ENCODE measurements around the gene SMARCD2. TPM values are rescaled to one million over a fixed set of nuclear protein-coding genes. Genes with fewer than 3 reads are reported as not detected.
"Not testable (repeated sequence)": the region's sequence is repeated elsewhere in the genome, so short reads cannot be mapped to it uniquely, and the experiment has no call there.

Gene SMARCD2
- total and polyA plus RNA-seq, 4 donors = 24.4 to 52.3 (median 32.4) TPM

DNA sequence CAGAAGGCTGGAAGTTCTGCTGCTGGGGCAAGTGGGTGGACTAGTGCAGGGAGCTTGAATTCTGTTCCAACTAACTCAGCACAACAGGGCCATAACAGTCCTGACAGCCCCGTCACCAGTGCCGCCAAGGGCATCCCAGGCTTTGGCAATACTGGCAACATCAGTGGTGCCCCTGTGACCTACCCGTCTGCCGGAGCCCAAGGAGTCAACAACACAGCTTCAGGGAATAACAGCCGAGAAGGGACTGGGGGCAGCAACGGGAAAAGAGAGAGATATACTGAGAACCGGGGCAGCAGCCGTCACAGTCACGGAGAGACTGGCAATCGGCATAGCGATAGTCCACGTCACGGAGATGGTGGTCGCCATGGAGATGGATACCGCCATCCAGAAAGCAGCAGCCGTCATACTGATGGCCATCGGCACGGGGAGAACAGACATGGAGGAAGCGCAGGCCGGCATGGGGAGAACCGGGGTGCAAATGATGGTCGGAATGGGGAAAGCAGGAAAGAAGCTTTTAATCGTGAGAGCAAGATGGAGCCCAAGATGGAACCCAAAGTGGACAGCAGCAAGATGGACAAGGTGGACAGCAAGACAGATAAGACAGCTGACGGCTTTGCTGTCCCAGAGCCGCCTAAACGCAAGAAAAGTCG lies 24.6 kb downstream of the SMARCD2 start:
- Histone ChIP-seq H3K27me3 (ENCODE audit: control insufficient read depth, insufficient read depth, low read length) (no peaks in the 10 kb centered on the region), H3K4me1 (ENCODE audit: control insufficient read depth, insufficient read depth, low read length) (no peaks in the 10 kb centered on the region), H3K27ac (ENCODE audit: low read depth, low read length) (no peak overlapping the region), H3K9me3 (ENCODE audit: control insufficient read depth, insufficient read depth, low read length) (no peaks in the 10 kb centered on the region), H3K36me3 (ENCODE audit: control insufficient read depth, insufficient read depth, low read length) (peaks cover 86% of the 10 kb centered on the region), H3K4me3 (ENCODE audit: low read depth, low read length) (no peak overlapping the region)
- no peak for DNase-seq (ENCODE audit: low read depth in 4 of 6, low spot score in 6 of 6)
- 85% methylated on average over 27 of the region's 27 CpGs for WGBS (ENCODE audit: insufficient coverage)

- Histone ChIP-seq H3K9me3 (ENCODE audit: control insufficient read depth, insufficient read depth, low read length) (no peaks in the 10 kb centered on the region), H3K36me3 (ENCODE audit: control insufficient read depth, insufficient read depth, low read length) (peaks cover 87% of the 10 kb centered on the region), H3K27ac (ENCODE audit: low read depth, low read length) (no peak overlapping the region), H3K4me3 (ENCODE audit: low read depth, low read length) (no peak overlapping the region), H3K4me1 (ENCODE audit: control insufficient read depth, insufficient read depth, low read length) (no peaks in the 10 kb centered on the region), H3K27me3 (ENCODE audit: control insufficient read depth, insufficient read depth, low read length) (no peaks in the 10 kb centered on the region)
- no peak for DNase-seq (ENCODE audit: low read depth in 4 of 6, low spot score in 6 of 6)
- WGBS (ENCODE audit: insufficient coverage) = 93% methylated on average over 4 of the region's 4 CpGs
Measured at GRCh38 chr17:63816669-63817068, 25.8 kb downstream of the SMARCD2 start.

DNA sequence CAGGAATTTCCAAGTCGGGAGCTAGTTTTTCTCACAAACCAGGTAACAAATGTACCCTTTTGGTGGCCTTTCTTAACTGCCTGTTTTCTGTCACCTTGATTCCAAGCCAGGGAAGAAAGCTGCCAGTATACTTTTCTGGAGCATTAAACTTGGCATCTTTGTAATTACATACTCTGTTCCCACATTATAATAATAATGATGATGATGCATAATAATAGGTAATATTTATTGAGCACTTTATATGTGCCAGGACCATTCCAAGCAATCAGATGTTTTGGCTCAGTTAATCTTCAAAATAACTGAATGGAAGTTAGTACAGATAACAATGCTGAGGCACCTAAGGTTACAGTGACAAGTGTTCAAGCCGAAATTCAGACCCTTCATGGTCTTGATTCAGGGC lies 26.4 kb downstream of the SMARCD2 start:
- peaks cover 87% of the 10 kb centered on the region for H3K36me3 ChIP-seq (ENCODE audit: control insufficient read depth, insufficient read depth, low read length)
- H3K27ac ChIP-seq (ENCODE audit: low read depth, low read length) = no peak overlapping the region
- H3K27me3 ChIP-seq (ENCODE audit: control insufficient read depth, insufficient read depth, low read length) = no peaks in the 10 kb centered on the region
- H3K4me1 ChIP-seq (ENCODE audit: control insufficient read depth, insufficient read depth, low read length) = no peaks in the 10 kb centered on the region
- no peak overlapping the region for H3K4me3 ChIP-seq (ENCODE audit: low read depth, low read length)
- no peak for DNase-seq (ENCODE audit: low read depth in 4 of 6, low spot score in 6 of 6)
- H3K9me3 ChIP-seq (ENCODE audit: control insufficient read depth, insufficient read depth, low read length) = no peaks in the 10 kb centered on the region
- WGBS (ENCODE audit: insufficient coverage) = 90% methylated on average over 2 of the region's 2 CpGs

GRCh38 chr17:63809970-63810369 lies 32.5 kb downstream of the SMARCD2 start:
- 90% methylated on average over 2 of the region's 9 CpGs for WGBS (ENCODE audit: insufficient coverage)
- no peaks in the 10 kb centered on the region for H3K27me3 ChIP-seq (ENCODE audit: control insufficient read depth, insufficient read depth, low read length)
- H3K9me3 ChIP-seq (ENCODE audit: control insufficient read depth, insufficient read depth, low read length) = no peaks in the 10 kb centered on the region
- peaks cover 50% of the 10 kb centered on the region for H3K36me3 ChIP-seq (ENCODE audit: control insufficient read depth, insufficient read depth, low read length)
- H3K27ac ChIP-seq (ENCODE audit: low read depth, low read length) = no peak overlapping the region
- no peaks in the 10 kb centered on the region for H3K4me1 ChIP-seq (ENCODE audit: control insufficient read depth, insufficient read depth, low read length)
- H3K4me3 ChIP-seq (ENCODE audit: low read depth, low read length) = no peak overlapping the region
- no peak for DNase-seq (ENCODE audit: low read depth in 4 of 6, low spot score in 6 of 6)

DNA sequence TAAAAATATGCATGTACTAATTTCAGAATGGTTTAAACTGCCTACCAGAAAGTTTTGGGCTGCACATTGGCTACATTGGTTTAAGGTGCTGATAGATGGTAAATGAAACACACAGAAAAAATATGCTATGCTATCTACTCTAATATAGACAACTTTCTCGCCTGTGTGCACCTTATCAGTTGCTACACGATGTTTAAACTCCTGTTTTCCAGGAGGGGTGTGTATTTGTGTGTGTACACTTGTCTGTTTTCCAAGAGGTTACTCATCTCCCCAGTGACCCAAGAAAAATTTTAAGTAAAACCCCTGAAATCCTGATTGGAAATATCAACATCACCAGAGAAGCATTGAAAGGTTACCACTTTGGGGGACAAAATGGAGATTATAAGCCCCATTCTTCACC lies 36.9 kb downstream of the SMARCD2 start:
- Histone ChIP-seq H3K4me3 (ENCODE audit: low read depth, low read length) (no peak overlapping the region), H3K9me3 (ENCODE audit: control insufficient read depth, insufficient read depth, low read length) (no peaks in the 10 kb centered on the region), H3K36me3 (ENCODE audit: control insufficient read depth, insufficient read depth, low read length) (peaks cover 43% of the 10 kb centered on the region), H3K27me3 (ENCODE audit: control insufficient read depth, insufficient read depth, low read length) (no peaks in the 10 kb centered on the region), H3K27ac (ENCODE audit: low read depth, low read length) (no peak overlapping the region), H3K4me1 (ENCODE audit: control insufficient read depth, insufficient read depth, low read length) (no peaks in the 10 kb centered on the region)
- no CpG with 5 or more reads among the region's 2 CpGs for WGBS (ENCODE audit: insufficient coverage)
- no peak for DNase-seq (ENCODE audit: low read depth in 4 of 6, low spot score in 6 of 6)

DNA sequence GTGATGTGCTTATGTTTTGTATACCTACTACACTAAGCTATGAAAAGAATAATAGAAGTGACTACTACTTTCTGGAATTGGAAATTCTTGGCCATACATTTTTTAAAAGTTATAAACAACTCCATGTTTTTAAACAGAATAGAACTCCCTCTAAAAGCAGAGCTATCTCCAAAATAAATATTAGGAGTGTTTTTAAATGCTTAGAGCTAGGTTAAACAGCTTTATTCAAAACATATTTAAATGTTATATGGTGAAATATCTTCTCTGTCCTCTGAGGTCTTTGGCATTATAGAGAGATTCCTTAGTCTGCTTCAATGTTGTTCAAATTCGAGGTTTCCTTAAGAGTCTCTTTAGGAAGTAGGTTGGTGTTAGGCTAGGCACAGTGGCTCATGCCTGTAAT lies 38.2 kb downstream of the SMARCD2 start:
- 100% methylated on average over 1 of the region's 1 CpG for WGBS (ENCODE audit: insufficient coverage)

GRCh38 chr17:63800783-63801182 lies 41.7 kb downstream of the SMARCD2 start:
- H3K9me3 ChIP-seq (ENCODE audit: control insufficient read depth, insufficient read depth, low read length) = no peaks in the 10 kb centered on the region
- H3K27ac ChIP-seq (ENCODE audit: low read depth, low read length) = no peak overlapping the region
- WGBS (ENCODE audit: insufficient coverage) = 100% methylated on average over 1 of the region's 1 CpG
- DNase-seq (ENCODE audit: low read depth in 4 of 6, low spot score in 6 of 6) = no peak
- H3K4me3 ChIP-seq (ENCODE audit: low read depth, low read length) = no peak overlapping the region
- H3K4me1 ChIP-seq (ENCODE audit: control insufficient read depth, insufficient read depth, low read length) = no peaks in the 10 kb centered on the region
- H3K36me3 ChIP-seq (ENCODE audit: control insufficient read depth, insufficient read depth, low read length) = peaks cover 44% of the 10 kb centered on the region
- H3K27me3 ChIP-seq (ENCODE audit: control insufficient read depth, insufficient read depth, low read length) = no peaks in the 10 kb centered on the region

More for the DNA sequence above, 38.2 kb downstream of the SMARCD2 start:
- Histone ChIP-seq H3K4me1 (ENCODE audit: control insufficient read depth, insufficient read depth, low read length) (no peaks in the 10 kb centered on the region), H3K4me3 (ENCODE audit: low read depth, low read length) (no peak overlapping the region), H3K9me3 (ENCODE audit: control insufficient read depth, insufficient read depth, low read length) (no peaks in the 10 kb centered on the region), H3K36me3 (ENCODE audit: control insufficient read depth, insufficient read depth, low read length) (peaks cover 41% of the 10 kb centered on the region), H3K27ac (ENCODE audit: low read depth, low read length) (no peak overlapping the region), H3K27me3 (ENCODE audit: control insufficient read depth, insufficient read depth, low read length) (no peaks in the 10 kb centered on the region)
- DNase-seq (ENCODE audit: low read depth in 4 of 6, low spot score in 6 of 6) = no peak

- no CpG with 5 or more reads among the region's 3 CpGs for WGBS (ENCODE audit: insufficient coverage)
- Histone ChIP-seq H3K4me1 (ENCODE audit: control insufficient read depth, insufficient read depth, low read length) (no peaks in the 10 kb centered on the region), H3K27me3 (ENCODE audit: control insufficient read depth, insufficient read depth, low read length) (no peaks in the 10 kb centered on the region), H3K27ac (ENCODE audit: low read depth, low read length) (no peak overlapping the region), H3K9me3 (ENCODE audit: control insufficient read depth, insufficient read depth, low read length) (no peaks in the 10 kb centered on the region), H3K4me3 (ENCODE audit: low read depth, low read length) (no peak overlapping the region), H3K36me3 (ENCODE audit: control insufficient read depth, insufficient read depth, low read length) (peaks cover 52% of the 10 kb centered on the region)
- DNase-seq (ENCODE audit: low read depth in 4 of 6, low spot score in 6 of 6) = no peak
Measured at GRCh38 chr17:63798572-63799106, 43.8 kb downstream of the SMARCD2 start.

DNA sequence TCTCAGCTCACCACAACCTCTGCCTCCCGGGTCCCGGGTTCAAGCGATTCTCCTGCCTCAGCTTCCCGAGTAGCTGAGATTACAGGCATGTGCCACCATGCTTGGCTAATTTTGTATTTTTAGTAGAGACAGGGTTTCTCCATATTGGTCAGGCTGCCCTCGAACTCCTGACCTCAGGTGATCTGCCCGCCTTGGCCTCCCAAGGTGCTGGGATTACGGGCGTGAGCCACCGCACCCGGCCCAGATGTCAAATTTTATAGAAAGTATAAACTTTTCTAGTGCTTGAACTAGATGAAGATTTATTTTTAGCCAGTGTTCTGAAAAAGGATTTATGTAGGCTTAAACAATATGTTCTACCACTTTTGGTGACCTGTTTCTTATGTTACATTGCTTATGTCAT lies 46.1 kb downstream of the SMARCD2 start:
- H3K36me3 ChIP-seq (ENCODE audit: control insufficient read depth, insufficient read depth, low read length) = peaks cover 45% of the 10 kb centered on the region
- not testable (repeated sequence) for H3K27ac ChIP-seq (ENCODE audit: low read depth, low read length); H3K27me3 ChIP-seq (ENCODE audit: control insufficient read depth, insufficient read depth, low read length); H3K4me3 ChIP-seq (ENCODE audit: low read depth, low read length); H3K4me1 ChIP-seq (ENCODE audit: control insufficient read depth, insufficient read depth, low read length); H3K9me3 ChIP-seq (ENCODE audit: control insufficient read depth, insufficient read depth, low read length); DNase-seq (ENCODE audit: low read depth in 4 of 6, low spot score in 6 of 6)
- no CpG with 5 or more reads among the region's 10 CpGs for WGBS (ENCODE audit: insufficient coverage)

DNA sequence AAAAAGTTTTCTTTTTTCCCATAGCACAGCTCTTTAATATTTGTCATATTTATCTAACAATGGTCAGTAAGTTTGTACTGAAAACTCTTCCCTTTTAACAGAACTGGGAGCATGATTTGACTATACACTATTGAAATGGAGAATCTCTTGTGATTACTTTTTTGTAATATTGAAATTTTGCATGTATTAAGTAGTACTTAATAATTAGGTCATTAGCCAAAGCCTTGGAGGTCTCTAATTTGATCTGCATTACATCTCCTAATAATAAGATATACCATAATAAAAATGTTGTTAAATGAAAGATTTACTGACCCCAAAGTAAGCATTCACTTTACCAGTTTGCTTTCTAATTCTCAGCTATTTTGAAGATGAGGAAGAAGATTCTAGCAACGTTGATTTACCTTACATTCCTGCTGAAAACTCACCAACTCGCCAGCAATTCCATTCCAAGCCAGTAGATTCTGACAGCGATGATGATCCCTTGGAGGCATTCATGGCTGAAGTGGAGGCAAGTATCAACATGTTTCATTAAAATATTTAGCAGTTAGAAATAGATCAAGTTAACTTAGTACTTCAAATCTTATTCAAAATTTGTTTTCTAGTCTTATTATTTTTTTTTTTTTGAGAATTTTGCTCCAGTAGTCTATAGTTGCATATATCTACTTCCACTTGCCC lies 50.3 kb downstream of the SMARCD2 start:
- no CpG with 5 or more reads among the region's 3 CpGs for WGBS (ENCODE audit: insufficient coverage)

More for the DNA sequence above, 50.3 kb downstream of the SMARCD2 start:
- H3K9me3 ChIP-seq (ENCODE audit: control insufficient read depth, insufficient read depth, low read length) = no peaks in the 10 kb centered on the region
- no peaks in the 10 kb centered on the region for H3K4me1 ChIP-seq (ENCODE audit: control insufficient read depth, insufficient read depth, low read length)
- no peak overlapping the region for H3K27ac ChIP-seq (ENCODE audit: low read depth, low read length)
- H3K36me3 ChIP-seq (ENCODE audit: control insufficient read depth, insufficient read depth, low read length) = peaks cover 67% of the 10 kb centered on the region
- no peaks in the 10 kb centered on the region for H3K27me3 ChIP-seq (ENCODE audit: control insufficient read depth, insufficient read depth, low read length)
- DNase-seq (ENCODE audit: low read depth in 4 of 6, low spot score in 6 of 6) = no peak
- no peak overlapping the region for H3K4me3 ChIP-seq (ENCODE audit: low read depth, low read length)
